HG02642 (cell line): ENCODE results near the gene TMEM161A.
"Not testable (repeated sequence)": the region's sequence is repeated elsewhere in the genome, so short reads cannot be mapped to it uniquely, and the experiment has no call there.

Source experiments
- ATAC-seq: cut with Tn5 transposase; IDR thresholded peaks from one replicate; pipeline ENCODE4 v1.9.1; 2021; ENCODE audit warnings: mild to moderate bottlenecking; ENCODE audit not compliant: unreplicated experiment, poor library complexity

Gene TMEM161A

DNA sequence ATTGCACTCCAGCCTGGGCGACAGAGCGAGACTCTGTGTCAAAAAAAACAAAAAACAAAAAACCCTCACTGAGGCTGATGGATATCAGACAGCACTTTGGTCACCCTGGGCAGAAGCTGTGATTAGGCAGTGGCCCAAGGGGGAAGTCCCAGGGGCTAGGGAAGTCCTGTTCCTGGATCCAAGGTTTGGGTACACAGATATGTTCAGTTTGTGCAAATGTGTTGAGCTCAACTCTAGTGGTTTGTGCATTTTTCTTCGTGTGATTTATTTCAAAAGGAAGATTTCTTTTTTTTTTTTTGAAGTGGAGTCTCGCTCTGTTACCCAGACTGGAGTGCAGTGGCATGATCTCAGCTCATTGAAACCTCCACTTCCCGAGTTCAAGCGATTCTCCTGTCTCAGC is 19.5 kb upstream of the TMEM161A start:
- ATAC-seq, result no peak

DNA sequence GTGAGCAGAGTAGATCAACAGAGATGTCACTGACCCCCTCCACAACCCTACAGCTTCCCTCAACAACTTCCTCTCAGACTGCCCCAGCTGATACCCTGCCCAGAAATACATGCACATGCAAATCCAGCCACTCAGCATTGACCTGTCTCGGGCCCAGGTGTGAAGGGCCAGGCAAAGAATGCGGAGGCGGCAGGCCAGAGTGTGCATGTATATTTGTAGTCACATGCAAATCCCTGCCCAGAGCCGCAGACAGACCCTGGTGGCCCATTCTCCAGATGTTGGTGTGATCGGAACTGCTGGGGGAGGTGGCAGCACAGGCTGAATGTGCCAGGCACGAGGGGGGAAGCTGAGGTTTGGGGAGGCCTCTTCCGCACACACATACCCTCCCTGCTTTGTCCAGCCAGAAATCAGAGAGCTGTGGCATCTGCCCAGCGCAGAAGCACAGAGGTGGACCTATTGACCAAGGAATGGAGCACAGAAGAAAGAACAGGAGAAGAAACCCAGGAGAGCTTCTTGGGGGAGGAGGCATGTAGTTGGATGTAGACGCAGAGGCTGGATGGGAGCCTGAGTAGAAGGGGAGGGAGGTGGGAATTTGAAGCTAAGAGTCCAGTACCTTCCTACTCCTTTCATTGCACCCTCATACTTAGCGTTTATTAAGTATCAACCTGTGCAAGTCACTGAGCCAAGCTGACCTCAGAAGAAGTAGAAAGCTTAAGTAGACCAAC is 17.4 kb upstream of the TMEM161A start:
- ATAC-seq, result peak; percentile 72

DNA sequence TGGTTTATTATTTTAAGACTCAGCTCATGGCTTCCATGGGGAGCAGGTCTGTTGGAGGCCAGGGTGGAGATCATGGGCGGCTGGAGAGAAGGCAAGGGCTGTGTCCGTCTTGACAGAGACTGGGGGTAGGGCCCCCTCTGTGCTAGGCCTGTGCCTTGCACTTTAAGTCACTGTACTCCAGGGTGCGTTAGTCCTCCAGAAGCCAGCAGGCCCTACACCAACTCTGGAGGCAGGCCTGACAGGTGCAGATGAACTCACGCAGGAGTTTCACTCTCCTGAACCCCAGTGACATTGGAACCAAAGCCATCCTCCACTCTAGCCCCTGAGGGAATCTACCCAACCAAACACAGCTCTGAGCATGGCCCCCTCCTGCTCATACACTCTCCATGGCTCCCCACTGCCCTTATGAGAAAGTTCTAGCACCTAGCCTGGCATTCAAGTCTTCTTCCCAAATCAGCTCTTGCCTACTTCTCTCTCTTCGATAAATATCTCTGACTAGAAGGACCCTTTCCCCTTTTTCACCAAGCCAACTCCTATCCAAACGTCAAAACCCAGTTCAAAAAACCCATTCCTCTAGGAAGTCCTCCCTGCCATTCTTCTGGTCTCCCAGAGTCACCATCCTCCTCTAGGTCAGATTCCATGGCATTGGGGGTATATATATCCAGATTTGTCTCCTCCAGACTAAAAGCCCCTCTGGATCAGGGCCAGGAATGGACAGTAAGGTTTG is 16.7 kb upstream of the TMEM161A start:
- ATAC-seq, result no peak

DNA sequence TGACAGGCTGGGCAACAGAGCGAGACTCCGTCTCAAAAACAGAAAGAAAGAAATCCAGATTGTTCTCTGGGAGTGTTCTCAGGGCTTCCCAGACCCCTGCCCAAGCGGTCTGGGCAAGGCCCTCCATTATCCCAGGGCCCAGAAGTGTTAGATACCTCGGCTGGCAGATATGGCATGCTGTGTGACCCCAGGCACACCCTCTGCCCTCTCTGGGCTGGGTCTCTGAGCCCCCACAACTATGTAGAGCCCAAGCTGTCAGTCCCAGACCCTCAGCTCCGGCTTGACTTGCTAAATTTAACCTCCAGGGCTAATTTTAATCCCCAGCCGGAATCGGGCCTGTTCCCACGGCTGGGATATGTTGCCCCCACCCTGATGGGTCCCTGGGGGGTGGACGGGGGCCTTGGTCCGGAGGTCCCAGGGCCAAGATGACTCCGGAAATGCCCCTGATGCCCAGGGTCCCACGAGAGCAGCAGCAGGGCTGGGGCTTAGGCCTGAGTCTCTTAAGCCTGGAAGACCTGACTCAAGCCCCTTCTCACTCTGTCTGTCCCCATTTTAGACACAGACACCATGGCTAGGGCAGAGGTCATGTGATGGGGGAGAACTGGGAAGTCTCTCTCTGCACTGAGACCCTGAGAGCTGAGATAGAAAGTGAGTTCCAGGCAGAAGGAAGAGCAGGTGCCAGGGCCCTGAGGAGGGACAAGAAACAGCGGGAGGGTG is 14.5 kb upstream of the TMEM161A start:
- ATAC-seq, result no peak

DNA sequence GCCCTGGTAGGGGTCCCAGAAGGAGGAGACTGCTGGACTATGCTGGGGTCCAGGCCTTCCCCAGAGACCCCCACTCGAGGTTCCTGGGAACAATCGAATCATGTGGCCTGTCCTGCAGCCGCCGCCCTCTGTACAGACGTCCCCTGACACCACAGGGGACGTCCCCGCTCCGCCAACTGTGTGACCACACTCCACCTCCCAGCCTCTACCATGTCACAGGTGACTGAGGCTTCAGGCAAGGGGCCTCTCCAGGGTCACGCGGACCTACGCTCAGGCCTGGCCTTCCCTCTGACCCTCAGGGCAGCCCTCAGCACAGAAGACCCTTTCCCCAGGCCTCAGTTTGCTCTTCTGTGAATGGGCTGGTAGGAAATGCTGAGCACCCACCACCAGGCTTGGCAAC is 13.1 kb upstream of the TMEM161A start:
- no peak for ATAC-seq

DNA sequence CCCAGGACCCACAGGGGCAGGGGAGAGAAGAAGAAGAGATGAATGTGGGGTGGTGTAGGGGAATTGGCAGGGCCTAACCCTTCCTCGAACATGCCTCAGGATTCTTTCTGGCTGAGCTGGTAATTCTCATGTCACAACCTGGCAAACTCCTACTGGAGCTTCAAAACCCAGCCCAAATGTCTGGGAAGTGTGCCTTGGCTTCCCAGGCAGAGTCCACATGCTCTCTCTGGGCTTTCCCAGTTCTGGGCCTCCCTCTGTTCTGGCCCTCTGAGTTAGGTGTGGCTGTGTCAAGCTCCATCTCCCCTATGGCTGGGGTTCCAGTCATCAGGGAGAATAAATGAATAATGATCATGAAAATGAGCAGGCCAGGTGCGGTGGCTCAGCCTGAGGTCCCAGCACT is 11.2 kb upstream of the TMEM161A start:
- no peak for ATAC-seq

DNA sequence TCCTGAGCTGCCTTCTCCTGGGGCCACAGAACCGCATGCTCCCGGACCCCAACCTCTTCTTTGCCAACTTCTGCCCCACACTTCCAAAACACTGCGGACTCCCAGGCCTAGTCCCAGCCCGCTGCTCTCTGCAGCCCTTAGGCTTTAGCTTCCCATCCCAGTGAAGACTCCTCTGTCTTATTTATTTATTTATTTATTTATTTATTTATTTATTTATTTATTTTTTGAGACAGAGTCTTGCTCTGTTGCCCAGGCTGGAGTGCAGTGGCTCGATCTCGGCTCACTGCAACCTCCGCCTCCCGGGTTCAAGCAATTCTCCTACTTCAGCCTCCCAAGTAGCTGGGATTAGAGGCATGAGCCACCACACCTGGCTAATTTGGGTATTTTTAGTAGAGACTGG is 10.2 kb upstream of the TMEM161A start:
- ATAC-seq, result not testable (repeated sequence)

DNA sequence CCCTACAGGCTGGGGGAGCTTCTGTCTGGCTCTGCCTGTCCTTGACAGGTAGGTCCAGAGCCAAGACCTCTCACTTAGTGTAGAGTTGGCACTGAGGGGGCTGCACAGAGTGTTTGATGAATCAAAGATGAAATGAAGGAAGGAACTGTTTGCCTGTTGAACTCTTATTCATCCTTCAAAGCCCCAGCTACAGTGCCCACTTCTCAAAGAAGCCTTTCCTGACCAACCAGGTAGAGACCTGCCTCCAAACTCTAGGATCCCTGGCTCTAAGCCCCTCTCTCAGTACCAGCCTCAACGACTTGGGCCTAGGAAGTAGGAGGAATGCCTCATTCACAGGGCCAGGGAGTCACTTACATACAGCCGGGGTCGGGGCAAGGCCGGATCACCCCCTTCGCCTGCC is 9.1 kb upstream of the TMEM161A start:
- ATAC-seq, result no peak

DNA sequence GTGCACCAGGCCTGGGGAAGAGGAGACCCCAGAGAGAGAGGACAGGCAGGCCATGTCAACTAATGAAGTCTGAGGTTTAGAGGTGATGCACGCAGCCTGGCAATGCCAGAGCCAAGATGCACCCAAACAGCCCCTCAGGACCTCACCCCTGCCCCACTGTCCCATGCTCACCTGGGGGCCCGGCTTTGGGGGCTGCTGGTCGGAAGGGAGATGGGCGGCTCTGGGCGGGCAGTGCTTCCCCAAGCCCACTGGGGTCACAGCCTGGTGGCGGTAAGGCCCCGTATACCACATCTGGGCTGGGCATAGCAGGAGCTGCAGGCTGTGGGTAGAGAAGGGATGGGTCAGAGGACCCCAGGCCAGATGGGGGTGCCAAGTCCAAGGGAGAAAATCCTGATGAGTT is 8.6 kb upstream of the TMEM161A start:
- ATAC-seq, result no peak

DNA sequence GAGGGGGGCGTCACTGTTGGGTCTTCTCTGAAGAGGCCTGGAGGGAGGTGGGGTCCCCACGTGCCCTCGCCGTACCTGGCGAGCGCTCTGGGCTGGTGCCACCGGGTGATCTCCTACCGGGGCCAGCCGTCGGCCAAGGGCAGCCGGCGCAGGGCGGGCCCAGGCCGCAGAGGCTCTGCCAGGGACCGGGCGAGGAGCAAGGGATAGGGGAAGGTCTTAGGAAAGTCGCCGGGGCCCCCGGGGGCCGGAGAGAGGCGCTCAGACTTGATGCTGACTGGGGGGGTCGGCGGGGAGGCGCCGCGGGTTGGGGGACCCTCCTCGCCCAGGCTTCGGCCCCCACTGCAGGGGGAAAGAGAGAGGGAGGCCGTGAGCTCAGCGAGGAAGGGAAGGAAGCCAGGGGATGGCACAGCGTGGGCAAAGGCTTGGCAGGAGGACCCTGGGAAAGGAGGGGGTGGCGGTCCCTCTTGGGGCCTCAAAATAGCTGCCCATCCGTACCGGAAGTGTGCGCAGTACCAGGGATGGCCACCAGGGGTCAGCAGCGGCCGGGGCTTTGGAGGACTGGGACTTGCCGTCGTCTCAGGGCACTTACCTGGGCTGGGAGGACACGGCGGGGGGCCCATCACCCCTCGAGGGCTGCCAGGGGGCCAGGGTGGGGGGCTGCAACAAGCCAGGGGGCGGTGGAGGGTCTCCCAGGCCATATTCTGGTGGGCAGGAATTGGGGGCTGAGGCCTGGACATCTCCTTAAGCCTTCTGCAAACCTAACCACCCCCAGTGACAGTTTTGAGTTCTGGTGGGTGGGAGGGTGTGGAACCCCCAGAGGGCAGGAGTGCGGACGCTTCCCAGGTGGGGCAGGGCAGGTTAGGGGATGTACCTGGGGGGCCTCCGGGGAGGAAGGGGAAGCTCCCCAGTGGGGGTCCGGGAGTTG is 7.7 kb upstream of the TMEM161A start:
- ATAC-seq, result peak; percentile 55

DNA sequence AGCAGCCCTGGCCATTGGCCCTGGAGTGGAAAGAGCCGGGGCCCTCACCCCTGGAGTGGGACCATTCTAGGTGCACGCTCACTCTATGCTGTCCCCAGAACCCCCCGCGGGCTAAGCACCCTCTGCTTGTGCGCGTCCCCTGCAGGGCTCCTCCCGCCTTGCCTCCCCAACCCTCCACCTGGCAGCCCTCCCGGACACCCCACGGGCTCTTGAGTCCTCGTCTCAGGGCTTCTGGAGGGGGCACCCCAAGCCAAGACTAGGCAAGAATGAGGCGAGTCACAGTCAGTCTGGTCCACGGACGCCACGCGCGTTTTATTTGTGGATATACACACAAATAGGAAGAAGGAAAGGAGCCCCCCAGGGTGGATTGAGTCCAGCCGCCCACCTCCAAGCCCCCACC is 7.0 kb upstream of the TMEM161A start:
- no peak for ATAC-seq

DNA sequence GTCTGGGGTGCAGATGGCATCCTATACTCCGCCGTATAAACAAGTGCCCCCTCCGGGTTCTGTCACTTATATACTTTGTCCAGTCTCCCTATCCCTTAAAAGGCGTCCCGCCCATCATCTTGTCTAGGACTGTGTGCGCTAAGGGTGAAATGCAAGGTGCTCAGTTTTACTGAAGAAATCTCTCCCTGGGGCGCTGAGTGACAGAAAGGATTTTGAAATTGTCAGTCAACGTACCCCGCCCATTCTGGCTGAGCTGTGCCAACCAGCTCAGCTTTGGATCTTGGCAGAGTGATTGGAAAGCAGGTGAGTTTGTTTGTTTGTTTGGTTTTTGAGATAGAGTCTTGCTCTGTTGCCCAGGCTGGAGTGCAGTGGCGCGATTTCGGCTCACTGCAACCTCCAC is 4.1 kb upstream of the TMEM161A start:
- ATAC-seq, result no peak

DNA sequence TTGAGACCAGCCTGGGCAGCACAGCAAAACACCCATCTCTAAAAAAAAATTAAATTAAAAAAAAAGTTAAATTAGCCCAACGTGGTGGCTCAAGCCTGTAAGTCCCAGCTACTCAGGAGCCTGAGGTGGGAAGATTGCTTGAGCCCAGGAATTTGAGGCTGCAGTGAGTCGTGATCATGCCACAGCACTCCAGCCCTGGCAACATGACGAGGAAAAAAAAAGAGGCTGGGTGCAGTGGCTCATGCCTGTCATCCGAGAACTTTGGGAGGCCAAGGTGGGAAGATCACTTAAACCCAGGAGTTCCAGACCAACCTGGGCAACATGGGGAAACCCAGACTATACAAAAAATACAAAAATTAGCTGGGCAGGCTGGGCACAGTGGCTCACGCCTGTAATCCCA is 2.2 kb upstream of the TMEM161A start:
- ATAC-seq, result no peak

DNA sequence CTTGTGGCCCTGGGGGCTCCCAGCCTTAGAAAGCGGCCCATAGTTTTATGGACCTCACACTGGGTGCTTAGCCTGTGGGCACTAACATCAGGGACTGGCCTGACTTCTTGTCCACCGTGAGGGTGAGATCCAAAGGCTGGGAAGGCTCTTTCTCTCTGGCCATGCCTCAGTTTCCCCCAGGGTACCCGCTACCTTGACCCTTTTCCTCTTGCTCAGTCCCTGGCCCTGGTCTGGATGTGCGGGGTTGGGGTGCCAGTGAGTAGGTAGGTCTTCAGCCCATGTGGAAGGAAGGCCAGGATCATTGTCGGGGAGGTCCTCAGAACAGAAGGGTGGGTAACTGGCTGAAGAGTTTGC is 1.6 kb upstream of the TMEM161A start:
- ATAC-seq, result no peak

DNA sequence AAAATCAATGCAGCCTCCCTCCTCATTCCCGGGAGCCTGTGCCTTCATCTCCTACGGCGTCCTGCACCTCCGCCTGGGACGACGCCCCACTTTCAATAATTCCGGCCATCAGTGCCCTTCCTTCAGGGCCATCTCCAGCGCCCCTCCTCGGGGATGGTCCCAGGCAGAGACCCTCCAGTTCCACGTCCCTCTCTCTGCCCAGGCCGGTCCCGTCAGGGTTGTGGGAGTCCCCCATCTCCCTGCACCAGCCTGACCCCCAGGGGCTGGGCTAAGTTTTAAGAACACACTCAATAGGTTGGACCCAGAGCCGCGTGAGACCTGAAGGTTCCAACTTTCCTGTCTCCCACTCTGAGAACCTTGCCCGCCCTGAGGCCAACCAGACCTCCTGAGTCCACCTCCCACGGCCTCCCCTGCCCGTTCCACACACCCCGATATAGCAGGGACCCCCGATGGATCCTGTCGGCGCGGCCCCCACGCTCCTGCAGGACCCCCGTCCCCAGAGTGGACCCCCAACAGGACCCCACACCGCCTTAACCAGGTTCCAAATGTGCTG is 646 bp downstream of the TMEM161A start:
- ATAC-seq, result no peak

DNA sequence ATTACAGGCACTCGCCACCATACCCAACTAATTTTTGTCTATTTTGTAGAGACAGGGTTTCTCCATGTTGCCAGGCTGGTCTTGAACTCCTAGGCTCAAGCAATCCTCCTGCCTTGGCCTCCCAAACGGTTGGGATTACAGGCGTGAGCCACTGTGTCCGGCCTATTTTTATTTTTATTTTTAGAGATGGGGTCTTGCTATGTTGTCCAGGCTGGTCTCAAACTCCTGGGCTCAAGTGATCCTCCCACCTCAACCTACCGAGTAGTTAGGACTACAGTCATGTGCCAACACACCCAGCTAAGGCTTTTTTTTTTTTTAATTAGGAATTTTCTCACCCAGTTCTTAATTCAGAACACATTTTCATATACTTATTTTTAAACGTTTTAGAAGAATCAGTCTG is 2.6 kb downstream of the TMEM161A start:
- ATAC-seq, result not testable (repeated sequence)

DNA sequence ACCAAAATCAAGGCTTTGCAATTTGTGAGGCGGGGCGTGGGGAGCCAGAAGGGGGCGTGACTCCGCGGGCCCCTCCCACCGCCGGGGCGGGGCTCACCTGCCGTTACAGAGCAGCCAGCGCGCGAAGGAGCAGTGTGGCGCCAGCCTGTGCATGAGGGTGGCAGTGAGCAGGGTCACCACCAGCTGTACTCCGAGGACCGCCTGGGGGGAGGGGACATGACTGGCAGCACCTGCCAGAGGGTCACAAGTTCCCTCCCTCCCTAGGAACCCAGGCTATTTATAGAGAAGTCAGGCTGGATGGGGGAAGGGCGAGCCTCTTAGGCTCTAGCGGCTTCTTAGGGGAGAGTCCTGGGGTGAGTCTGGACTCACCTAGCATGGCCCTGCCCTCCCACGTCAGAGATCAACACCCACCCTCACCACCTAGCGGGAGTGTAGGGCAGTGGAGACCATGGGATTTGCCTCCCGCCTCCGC is 3.6 kb downstream of the TMEM161A start:
- no peak for ATAC-seq

DNA sequence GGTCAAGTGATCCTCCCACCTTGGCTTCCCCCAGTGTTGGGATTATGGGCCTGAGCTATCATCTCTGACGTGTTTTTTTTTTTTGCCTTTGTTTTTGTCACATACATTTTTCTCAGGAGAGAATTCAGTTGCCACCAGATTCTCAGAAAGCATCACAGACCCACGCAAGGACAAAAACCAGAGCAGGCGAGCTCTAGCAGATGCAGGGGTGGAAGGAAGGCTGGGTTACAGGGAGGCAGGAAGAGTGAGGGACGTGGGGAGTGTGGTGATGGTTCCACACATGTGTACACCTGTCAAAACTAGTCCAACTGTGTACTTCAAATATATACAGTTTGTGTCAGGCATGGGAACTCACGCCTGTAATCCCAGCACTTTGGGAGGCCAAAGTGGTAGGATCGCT is 4.3 kb downstream of the TMEM161A start:
- no peak for ATAC-seq

DNA sequence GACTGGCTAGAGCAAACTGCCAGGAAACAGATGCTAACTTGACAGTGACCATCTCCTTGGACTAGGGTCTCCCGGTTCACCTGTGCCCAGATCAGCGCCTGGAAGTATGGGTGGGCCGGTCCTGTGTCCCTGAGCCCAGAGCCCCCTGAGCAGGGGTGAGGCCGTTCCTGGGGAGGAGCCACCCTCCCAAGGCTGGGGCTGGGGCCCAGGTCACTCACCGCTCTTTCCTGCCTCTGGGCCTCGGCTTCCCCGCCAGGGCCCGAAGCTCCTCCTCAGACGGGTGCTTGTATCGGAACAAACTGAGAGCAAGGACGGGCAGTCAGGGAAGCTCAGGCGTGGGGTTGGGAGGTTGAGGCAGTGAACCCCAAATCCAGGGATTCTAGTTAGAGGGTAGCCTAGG is 5.4 kb downstream of the TMEM161A start:
- no peak for ATAC-seq

DNA sequence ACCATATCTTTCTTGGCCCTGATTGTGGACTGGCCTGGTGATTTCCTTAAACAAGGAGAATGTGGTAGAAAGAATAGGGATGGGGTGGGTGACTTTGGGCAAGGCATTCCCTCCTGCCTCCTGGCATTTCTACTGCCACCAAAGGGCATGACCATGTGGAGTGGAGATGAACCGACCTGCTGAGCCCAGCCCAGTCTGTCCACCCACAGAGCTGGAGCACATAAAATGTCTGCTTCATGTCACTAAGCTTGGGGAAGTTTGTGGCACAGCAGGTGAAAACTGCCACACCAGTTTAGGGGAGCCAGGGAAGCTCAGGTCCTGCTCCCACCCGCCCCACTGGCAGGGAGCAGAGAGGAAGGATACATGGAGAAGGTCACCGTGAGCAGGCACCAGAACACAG is 6.3 kb downstream of the TMEM161A start:
- no peak for ATAC-seq
